Measurements from ENCODE around the gene CFAP61. TPM values are rescaled to one million over a fixed set of nuclear protein-coding genes. Genes with fewer than 3 reads are reported as not detected.

Gene CFAP61
- total RNA-seq, 1 donor from 2014 or later = 2.6 TPM

GRCh38 chr20:20196610-20197009 lies 144.3 kb downstream of the CFAP61 start:
- H3K4me3 Mint-ChIP-seq (ENCODE audit: low read depth) = no peak overlapping the region
- DNase-seq (ENCODE audit: low spot score, unreplicated experiment) = no peak
- no peak overlapping the region for H3K27ac Mint-ChIP-seq
- no peak for TF ChIP-seq CTCF (IDR thresholded peaks at IDR 0.05; ENCODE audit: unreplicated experiment)
- H3K9me3 Mint-ChIP-seq (ENCODE audit: low read depth) = no peaks in the 10 kb centered on the region
- H3K36me3 Mint-ChIP-seq (ENCODE audit: insufficient read depth) = no peaks in the 10 kb centered on the region
- peaks cover 20% of the 10 kb centered on the region for H3K27me3 Mint-ChIP-seq
- peaks cover 25% of the 10 kb centered on the region for H3K4me1 Mint-ChIP-seq (ENCODE audit: low read depth)

- peaks cover 29% of the 10 kb centered on the region for H3K4me1 Mint-ChIP-seq (ENCODE audit: low read depth)
- peaks cover 17% of the 10 kb centered on the region for H3K27me3 Mint-ChIP-seq
- H3K36me3 Mint-ChIP-seq (ENCODE audit: insufficient read depth) = no peaks in the 10 kb centered on the region
- DNase-seq (ENCODE audit: low spot score, unreplicated experiment) = no peak
- no peak overlapping the region for H3K4me3 Mint-ChIP-seq (ENCODE audit: low read depth)
- no peaks in the 10 kb centered on the region for H3K9me3 Mint-ChIP-seq (ENCODE audit: low read depth)
- TF ChIP-seq CTCF (IDR thresholded peaks at IDR 0.05; ENCODE audit: unreplicated experiment) = no peak
- H3K27ac Mint-ChIP-seq = no peak overlapping the region
These were observed 145.7 kb downstream of the CFAP61 start for GRCh38 chr20:20198011-20198410.

GRCh38 chr20:20199361-20200160 lies 147.2 kb downstream of the CFAP61 start:
- Mint-ChIP-seq H3K9me3 (ENCODE audit: low read depth) (no peaks in the 10 kb centered on the region), H3K27me3 (peaks cover 11% of the 10 kb centered on the region), H3K4me1 (ENCODE audit: low read depth) (peaks cover 39% of the 10 kb centered on the region), H3K36me3 (ENCODE audit: insufficient read depth) (no peaks in the 10 kb centered on the region), H3K4me3 (ENCODE audit: low read depth) (no peak overlapping the region), H3K27ac (no peak overlapping the region)
- no peak for TF ChIP-seq CTCF (IDR thresholded peaks at IDR 0.05; ENCODE audit: unreplicated experiment)
- DNase-seq (ENCODE audit: low spot score, unreplicated experiment) = no peak

- Mint-ChIP-seq H3K4me1 (ENCODE audit: low read depth) (peaks cover 49% of the 10 kb centered on the region), H3K27ac (no peak overlapping the region), H3K36me3 (ENCODE audit: insufficient read depth) (no peaks in the 10 kb centered on the region), H3K27me3 (peaks cover 11% of the 10 kb centered on the region), H3K9me3 (ENCODE audit: low read depth) (no peaks in the 10 kb centered on the region), H3K4me3 (ENCODE audit: low read depth) (no peak overlapping the region)
- DNase-seq (ENCODE audit: low spot score, unreplicated experiment) = no peak
- TF ChIP-seq CTCF (IDR thresholded peaks at IDR 0.05; ENCODE audit: unreplicated experiment) = no peak
These were observed 148.8 kb downstream of the CFAP61 start for GRCh38 chr20:20201124-20201523.

GRCh38 chr20:20201639-20202038 lies 149.3 kb downstream of the CFAP61 start:
- peaks cover 50% of the 10 kb centered on the region for H3K4me1 Mint-ChIP-seq (ENCODE audit: low read depth)
- peaks cover 11% of the 10 kb centered on the region for H3K27me3 Mint-ChIP-seq
- no peaks in the 10 kb centered on the region for H3K36me3 Mint-ChIP-seq (ENCODE audit: insufficient read depth)
- no peak overlapping the region for H3K4me3 Mint-ChIP-seq (ENCODE audit: low read depth)
- H3K9me3 Mint-ChIP-seq (ENCODE audit: low read depth) = no peaks in the 10 kb centered on the region
- TF ChIP-seq CTCF (IDR thresholded peaks at IDR 0.05; ENCODE audit: unreplicated experiment) = no peak
- DNase-seq (ENCODE audit: low spot score, unreplicated experiment) = no peak
- H3K27ac Mint-ChIP-seq = no peak overlapping the region

All from progenitor cell of endocrine pancreas (in vitro differentiated cells).